Measurements from ENCODE around the gene BCDIN3D.

- TF ChIP-seq CTCF (IDR thresholded peaks at IDR 0.05) (no peak), POLR2AphosphoS5 (IDR thresholded peaks at IDR 0.05) (no peak), EP300 (IDR thresholded peaks at IDR 0.05; ENCODE audit: low read depth) (no peak), POLR2A (IDR thresholded peaks at IDR 0.05) (no peak)
Observed at GRCh38 chr12:49813131-49813530, 29.8 kb downstream of the BCDIN3D start.
